TTC549 (cell line): ENCODE results near the gene CCL11.
"Not testable (repeated sequence)": the region's sequence is repeated elsewhere in the genome, so short reads cannot be mapped to it uniquely, and the experiment has no call there.

Source experiments
- FAIRE-seq: peaks from 2 replicates; lab custom pipeline; 2012; peaks lifted over from hg19 to GRCh38; lab: Jason Lieb, UNC

Gene CCL11

DNA sequence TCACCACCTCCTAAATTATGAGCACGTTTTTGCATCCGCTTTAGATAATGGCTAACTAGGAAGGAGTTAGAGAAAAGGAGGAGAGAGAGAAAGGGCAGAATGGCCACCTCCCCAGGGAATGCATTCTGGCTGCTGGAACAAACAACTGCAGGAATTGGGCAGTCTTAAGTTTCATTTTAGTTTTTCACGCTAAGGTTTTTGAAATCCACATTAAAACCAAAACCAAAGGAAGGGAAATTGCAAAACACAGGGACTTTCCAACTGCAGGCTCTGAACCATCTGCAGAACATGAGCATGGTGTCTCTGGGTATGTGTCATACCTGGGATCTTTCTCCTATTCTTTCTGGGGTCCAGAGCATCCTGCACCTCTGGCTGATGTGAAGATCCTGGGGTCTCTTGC lies 21.6 kb downstream of the CCL11 start:
- FAIRE-seq, result no peak

DNA sequence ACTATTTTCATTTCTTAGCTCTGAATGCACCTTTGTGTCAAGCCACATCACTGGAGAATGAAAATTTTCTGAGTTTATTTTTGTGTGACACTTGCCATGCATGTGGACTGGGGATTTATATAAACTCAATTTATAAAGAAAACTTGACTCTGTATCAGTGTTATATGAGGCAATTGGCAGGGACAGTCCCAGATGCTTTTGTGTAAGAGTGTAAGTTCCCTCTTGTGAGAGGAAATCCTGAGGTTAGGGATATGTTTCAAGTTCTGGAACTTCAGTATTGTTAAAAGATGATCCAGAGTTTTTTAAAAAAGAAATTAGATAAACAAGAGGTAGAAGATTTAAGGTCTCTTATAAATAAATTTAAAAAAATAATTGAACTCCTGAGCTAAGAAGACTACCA lies 22.8 kb downstream of the CCL11 start:
- no peak for FAIRE-seq

DNA sequence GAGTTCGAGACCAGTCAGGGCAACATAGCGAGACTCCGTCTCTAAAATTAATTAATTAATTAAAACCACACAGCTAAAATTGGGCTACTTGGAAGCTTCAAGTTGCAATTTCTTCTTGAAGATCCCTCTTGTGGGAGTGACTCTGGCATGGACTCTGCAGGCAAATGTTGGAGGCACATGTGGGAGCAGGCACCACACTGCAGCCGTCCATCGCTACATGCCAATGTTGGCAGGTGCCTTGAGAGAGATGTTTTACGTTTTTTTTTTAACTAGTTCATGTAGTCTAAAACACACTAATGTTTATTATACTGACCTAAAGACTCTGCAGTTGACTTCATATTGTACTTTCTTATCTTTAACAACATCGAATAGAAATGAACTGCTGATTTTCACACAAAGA lies 25.7 kb downstream of the CCL11 start:
- no peak for FAIRE-seq

DNA sequence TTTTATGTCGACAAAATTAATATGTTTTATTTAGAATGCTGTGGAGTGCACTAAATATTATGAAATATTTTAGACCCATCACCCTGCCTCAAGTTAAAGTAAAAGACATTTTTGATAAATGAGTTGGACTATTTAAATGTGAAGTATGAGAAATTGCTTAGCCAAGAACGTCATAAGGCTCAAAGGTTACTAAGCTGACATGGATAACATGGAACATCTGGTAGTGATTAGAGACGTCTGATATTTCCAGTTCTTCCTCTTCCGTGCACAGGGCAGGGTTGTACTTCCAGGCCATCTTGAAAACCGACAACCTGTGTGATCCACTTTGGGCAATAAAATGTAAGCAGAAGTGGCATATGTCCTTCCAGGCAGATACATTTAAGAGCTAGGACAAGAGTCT lies 26.5 kb downstream of the CCL11 start:
- FAIRE-seq, result no peak

DNA sequence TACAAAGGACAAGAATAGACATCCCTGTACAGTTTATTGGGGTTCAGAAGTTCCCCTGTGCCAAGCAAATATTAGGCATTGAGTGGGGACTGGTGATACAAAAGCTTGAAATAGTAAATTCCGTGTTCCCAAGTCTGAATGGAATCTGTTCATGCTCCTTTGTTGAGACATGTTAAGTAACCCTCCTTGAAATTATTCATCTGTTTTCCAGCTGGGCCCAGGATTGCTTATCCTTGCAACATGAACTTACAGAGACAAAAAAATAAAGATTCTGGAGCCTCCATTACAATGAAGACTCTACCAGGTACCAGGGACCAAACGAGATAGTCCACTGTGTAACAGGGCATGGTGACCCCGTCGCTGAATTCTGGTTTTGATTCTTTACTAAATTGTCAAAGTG lies 27.6 kb downstream of the CCL11 start:
- FAIRE-seq, result no peak

DNA sequence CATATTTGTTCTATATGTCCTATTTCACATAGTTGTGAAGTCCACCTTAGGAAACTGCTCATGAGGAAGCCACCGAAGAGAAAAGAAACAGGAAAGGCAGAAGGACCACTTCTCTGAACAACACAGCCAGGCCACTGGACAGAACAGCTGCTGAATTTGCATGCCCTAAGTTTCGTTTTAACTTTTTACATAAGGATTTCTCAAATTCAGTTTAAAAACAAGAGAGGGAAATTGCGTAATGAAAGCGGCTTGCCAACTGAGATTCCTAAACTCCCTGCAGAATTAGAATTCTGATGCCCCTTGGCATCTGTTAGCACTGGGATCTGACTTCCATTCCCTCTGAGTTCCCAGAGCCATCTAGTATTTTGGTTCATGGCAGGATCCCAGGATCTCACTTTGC lies 28.7 kb downstream of the CCL11 start:
- no peak for FAIRE-seq

DNA sequence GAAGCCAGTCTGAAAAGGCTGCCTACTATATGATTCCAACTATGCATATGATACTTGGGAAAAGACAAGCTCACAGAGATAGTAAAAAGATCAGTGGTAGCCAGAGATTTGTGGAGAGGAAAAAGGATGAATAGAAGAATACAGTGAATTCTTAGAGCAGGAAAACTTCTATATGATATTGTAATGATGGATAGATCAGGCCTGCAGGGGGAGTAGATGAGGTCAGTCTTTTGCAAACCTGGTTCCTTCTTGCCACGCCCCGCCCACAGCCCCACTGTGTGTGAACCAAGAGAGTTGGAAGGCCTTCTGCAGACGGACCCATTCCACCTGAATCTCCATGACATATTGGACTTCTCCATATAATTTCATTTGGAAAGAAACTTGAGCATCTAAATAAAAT lies 32.9 kb downstream of the CCL11 start:
- FAIRE-seq, result no peak

DNA sequence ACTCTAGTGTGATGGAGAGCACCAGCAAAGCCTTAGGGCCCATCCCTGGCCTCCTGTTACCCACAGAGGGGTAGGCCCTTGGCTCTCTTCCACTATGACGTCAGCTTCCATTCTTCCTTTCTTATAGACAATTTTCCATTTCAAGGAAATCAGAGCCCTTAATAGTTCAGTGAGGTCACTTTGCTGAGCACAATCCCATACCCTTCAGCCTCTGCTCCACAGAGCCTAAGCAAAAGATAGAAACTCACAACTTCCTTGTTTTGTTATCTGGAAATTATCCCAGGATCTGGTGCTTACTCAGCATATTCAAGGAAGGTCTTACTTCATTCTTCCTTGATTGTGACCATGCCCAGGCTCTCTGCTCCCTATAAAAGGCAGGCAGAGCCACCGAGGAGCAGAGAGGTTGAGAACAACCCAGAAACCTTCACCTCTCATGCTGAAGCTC lies 33.5 kb downstream of the CCL11 start, which contains the start of gene CCL8:
TSS of gene CCL8 (plus strand) at position 397 of the 445 bp plus-strand sequence. CDS start 67 bp downstream, outside the sequence.
- no peak for FAIRE-seq

DNA sequence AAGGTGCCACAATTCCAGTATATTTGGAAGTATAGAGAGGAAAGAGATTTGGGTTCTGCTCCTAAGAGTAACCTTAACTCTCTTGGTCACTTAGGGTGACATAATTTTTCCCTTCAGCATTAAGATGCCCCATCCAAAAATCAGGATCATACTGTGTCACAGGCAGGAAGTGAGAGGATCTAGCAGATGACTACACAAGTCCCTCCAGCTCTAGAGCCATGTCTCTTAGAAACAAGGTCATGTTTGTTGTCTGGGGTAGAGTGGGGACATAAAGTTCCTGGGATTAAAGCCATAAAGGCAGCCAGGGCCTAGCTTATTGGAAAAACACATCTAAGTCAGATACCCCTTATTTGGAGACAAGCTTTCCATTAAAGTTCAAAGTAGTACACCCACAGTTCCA lies 36.4 kb downstream of the CCL11 start:
- no peak for FAIRE-seq

DNA sequence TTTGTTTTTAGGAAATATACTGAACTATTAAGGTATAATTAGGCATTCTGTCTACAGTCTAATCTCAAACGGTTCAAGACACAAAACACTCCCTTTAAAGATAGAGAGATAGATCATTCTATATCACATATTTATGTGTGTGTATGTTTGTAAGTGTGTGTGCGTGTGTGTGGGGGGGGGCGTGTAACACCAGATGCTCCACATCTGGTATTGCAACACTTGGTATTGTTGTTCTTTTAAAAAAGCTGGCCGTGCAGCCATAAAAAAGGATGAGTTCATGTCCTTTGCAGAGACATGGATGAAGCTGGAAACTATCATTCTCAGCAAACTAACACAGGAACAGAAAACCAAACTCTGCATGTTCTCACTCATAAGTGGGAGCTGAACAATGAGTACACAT lies 42.0 kb downstream of the CCL11 start:
- FAIRE-seq, result not testable (repeated sequence)

DNA sequence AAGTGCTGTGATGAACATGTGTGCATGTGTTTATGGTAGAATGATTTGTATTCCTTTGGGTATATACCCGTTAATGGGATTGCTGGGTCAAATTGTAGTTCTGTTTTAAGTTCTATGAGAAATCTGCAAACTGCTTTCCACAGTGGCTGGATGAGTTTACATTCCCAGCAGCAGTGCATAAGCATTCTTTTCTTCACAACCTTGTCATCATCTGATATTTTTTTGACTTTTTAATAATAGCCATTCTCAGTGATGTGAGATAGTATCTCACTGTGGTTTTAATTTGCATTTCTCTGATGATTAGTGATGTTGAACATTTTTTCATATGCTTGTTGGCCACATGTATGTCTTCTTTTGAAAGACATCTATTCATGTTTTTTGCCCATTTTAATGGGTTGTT lies 52.2 kb downstream of the CCL11 start:
- no peak for FAIRE-seq
